Nephron progenitor cell (in vitro differentiated cells): ENCODE measurements around the gene HIGD2A.
A peak's percentile ranks its signal among the peaks of the same experiment; 100 is the strongest.
"Not testable (repeated sequence)": the region's sequence is repeated elsewhere in the genome, so short reads cannot be mapped to it uniquely, and the experiment has no call there.

Experiments
- DNase-seq: peaks from one replicate; pipeline ENCODE4 v3.0.0; 2021
- H3K27ac Mint-ChIP-seq: 2 replicates; pipeline ENCODE4 v1.8.0; 2021; ENCODE audit warnings: mild to moderate bottlenecking, moderate library complexity, mixed read lengths
- H3K27me3 Mint-ChIP-seq: 2 replicates; pipeline ENCODE4 v1.8.0; 2021; ENCODE audit warnings: mild to moderate bottlenecking, low read depth, mixed read lengths; ENCODE audit not compliant: poor library complexity
- H3K36me3 Mint-ChIP-seq: 2 replicates; pipeline ENCODE4 v1.8.0; 2021; ENCODE audit warnings: low read depth, mixed read lengths
- H3K4me1 Mint-ChIP-seq: 2 replicates; pipeline ENCODE4 v1.8.0; 2021; ENCODE audit warnings: mixed read lengths
- H3K4me3 Mint-ChIP-seq: 2 replicates; pipeline ENCODE4 v1.8.0; 2021; ENCODE audit warnings: mild to moderate bottlenecking, moderate library complexity, mixed read lengths
- H3K9me3 Mint-ChIP-seq: 2 replicates; pipeline ENCODE4 v1.8.0; 2021; ENCODE audit warnings: mild to moderate bottlenecking, moderate library complexity, mixed read lengths
- CTCF ChIP-seq: fragments of 200-600 bp; sonication (generic); IDR thresholded peaks from 2 replicates; pipeline ENCODE4 v1.5.0; 2021; ENCODE audit warnings: antibody characterized with exemption

The HIGD2A gene

GRCh38 chr5:176405656-176406435 is 17.3 kb downstream of the HIGD2A start:
- Mint-ChIP-seq H3K4me1 (peaks cover 23% of the 10 kb centered on the region), H3K36me3 (no peaks in the 10 kb centered on the region), H3K9me3 (no peaks in the 10 kb centered on the region), H3K27ac (no peak overlapping the region), H3K27me3 (peaks cover 4% of the 10 kb centered on the region), H3K4me3 (no peak overlapping the region)
- DNase-seq, result no peak
- TF ChIP-seq CTCF, result peak; percentile 7

GRCh38 chr5:176406436-176407052 is 18.0 kb downstream of the HIGD2A start:
- no peak for TF ChIP-seq CTCF
- no peaks in the 10 kb centered on the region for H3K9me3 Mint-ChIP-seq
- no peak overlapping the region for H3K27ac Mint-ChIP-seq
- peaks cover 7% of the 10 kb centered on the region for H3K27me3 Mint-ChIP-seq
- no peak for DNase-seq
- peaks cover 22% of the 10 kb centered on the region for H3K4me1 Mint-ChIP-seq
- H3K4me3 Mint-ChIP-seq, result no peak overlapping the region
- H3K36me3 Mint-ChIP-seq, result no peaks in the 10 kb centered on the region

GRCh38 chr5:176407456-176408251 is 19.1 kb downstream of the HIGD2A start:
- no peak for DNase-seq
- H3K36me3 Mint-ChIP-seq, result no peaks in the 10 kb centered on the region
- H3K27me3 Mint-ChIP-seq, result peaks cover 9% of the 10 kb centered on the region
- H3K4me1 Mint-ChIP-seq, result peaks cover 13% of the 10 kb centered on the region
- TF ChIP-seq CTCF, result no peak
- no peak overlapping the region for H3K4me3 Mint-ChIP-seq
- no peak overlapping the region for H3K27ac Mint-ChIP-seq
- no peaks in the 10 kb centered on the region for H3K9me3 Mint-ChIP-seq

- not testable (repeated sequence) for H3K27me3 Mint-ChIP-seq, H3K4me3 Mint-ChIP-seq, DNase-seq, H3K27ac Mint-ChIP-seq, H3K36me3 Mint-ChIP-seq, H3K9me3 Mint-ChIP-seq
- H3K4me1 Mint-ChIP-seq, result peaks cover 11% of the 10 kb centered on the region
Observed at GRCh38 chr5:176408252-176408573, 19.7 kb downstream of the HIGD2A start.

- Mint-ChIP-seq H3K27ac (no peak overlapping the region), H3K27me3 (peaks cover 9% of the 10 kb centered on the region), H3K36me3 (no peaks in the 10 kb centered on the region), H3K4me3 (no peak overlapping the region), H3K4me1 (peaks cover 11% of the 10 kb centered on the region), H3K9me3 (no peaks in the 10 kb centered on the region)
- TF ChIP-seq CTCF, result no peak
- no peak for DNase-seq
Observed at GRCh38 chr5:176408590-176408989, 20.0 kb downstream of the HIGD2A start.

GRCh38 chr5:176409765-176410164 is 21.2 kb downstream of the HIGD2A start:
- Mint-ChIP-seq H3K36me3 (no peaks in the 10 kb centered on the region), H3K4me1 (peaks cover 11% of the 10 kb centered on the region), H3K27ac (no peak overlapping the region), H3K9me3 (no peaks in the 10 kb centered on the region), H3K4me3 (no peak overlapping the region), H3K27me3 (peaks cover 12% of the 10 kb centered on the region)
- no peak for DNase-seq
- TF ChIP-seq CTCF, result no peak
